ENCODE measurements around the gene FRMD1.

GRCh38 chr6:168070804-168071203 lies 8.2 kb downstream of the FRMD1 start:
- TF ChIP-seq CTCF (IDR thresholded peaks at IDR 0.05) (no peak), POLR2A (IDR thresholded peaks at IDR 0.05) (no peak)

Measured in right lobe of liver (tissue), 4 donors.